NB4 (cell line): ENCODE results near the gene MC2R.

Experiments
- DNase-seq: peaks from one replicate; pipeline ENCODE4 v3.0.0; 2010; ENCODE audit warnings: low read depth
- H3K4me3 ChIP-seq: one replicate; pipeline ENCODE4 v1.5.1; 2011; ENCODE audit warnings: mild to moderate bottlenecking, low read depth, low read length, moderate library complexity
- MYC ChIP-seq: IDR thresholded peaks from 2 replicates; pipeline ENCODE4 v1.6.1; 2011; ENCODE audit warnings: low read depth, low read length
- POLR2A ChIP-seq: IDR thresholded peaks from 2 replicates; pipeline ENCODE4 v1.6.1; 2011; ENCODE audit warnings: mild to moderate bottlenecking; ENCODE audit not compliant: insufficient read length; ENCODE audit errors: extremely low read depth
- TF ChIP-seq, protein P1 (sequence below): IDR thresholded peaks from one replicate; pipeline ENCODE4 v1.5.1; 2012; ENCODE audit warnings: low read depth, low read length
- TF ChIP-seq, protein P2 (sequence below): IDR thresholded peaks from 2 replicates; pipeline ENCODE4 v1.6.1; 2011; ENCODE audit warnings: low read depth, low read length

The MC2R gene

GRCh38 chr18:13890761-13891361 is 24.5 kb downstream of the MC2R start:
- DNase-seq: no peak
- no peak overlapping the region for H3K4me3 ChIP-seq
- TF ChIP-seq MYC (no peak), POLR2A (no peak)
- TF ChIP-seq, protein P1, sequence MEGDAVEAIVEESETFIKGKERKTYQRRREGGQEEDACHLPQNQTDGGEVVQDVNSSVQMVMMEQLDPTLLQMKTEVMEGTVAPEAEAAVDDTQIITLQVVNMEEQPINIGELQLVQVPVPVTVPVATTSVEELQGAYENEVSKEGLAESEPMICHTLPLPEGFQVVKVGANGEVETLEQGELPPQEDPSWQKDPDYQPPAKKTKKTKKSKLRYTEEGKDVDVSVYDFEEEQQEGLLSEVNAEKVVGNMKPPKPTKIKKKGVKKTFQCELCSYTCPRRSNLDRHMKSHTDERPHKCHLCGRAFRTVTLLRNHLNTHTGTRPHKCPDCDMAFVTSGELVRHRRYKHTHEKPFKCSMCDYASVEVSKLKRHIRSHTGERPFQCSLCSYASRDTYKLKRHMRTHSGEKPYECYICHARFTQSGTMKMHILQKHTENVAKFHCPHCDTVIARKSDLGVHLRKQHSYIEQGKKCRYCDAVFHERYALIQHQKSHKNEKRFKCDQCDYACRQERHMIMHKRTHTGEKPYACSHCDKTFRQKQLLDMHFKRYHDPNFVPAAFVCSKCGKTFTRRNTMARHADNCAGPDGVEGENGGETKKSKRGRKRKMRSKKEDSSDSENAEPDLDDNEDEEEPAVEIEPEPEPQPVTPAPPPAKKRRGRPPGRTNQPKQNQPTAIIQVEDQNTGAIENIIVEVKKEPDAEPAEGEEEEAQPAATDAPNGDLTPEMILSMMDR: no peak
- TF ChIP-seq, protein P2, sequence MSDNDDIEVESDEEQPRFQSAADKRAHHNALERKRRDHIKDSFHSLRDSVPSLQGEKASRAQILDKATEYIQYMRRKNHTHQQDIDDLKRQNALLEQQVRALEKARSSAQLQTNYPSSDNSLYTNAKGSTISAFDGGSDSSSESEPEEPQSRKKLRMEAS: no peak

- DNase-seq: peak; percentile 3
- TF ChIP-seq POLR2A (no peak), MYC (no peak)
- TF ChIP-seq, protein P2: no peak
- TF ChIP-seq, protein P1: no peak
- no peak overlapping the region for H3K4me3 ChIP-seq
Observed at GRCh38 chr18:13889671-13890070, 25.7 kb downstream of the MC2R start.

GRCh38 chr18:13888191-13888716 is 27.1 kb downstream of the MC2R start:
- H3K4me3 ChIP-seq: no peak overlapping the region
- no peak for DNase-seq
- TF ChIP-seq POLR2A (no peak), MYC (no peak)
- TF ChIP-seq, protein P2: no peak
- TF ChIP-seq, protein P1: no peak

GRCh38 chr18:13885009-13885408 is 30.3 kb downstream of the MC2R start:
- no peak for DNase-seq
- TF ChIP-seq POLR2A (no peak), MYC (no peak)
- TF ChIP-seq, protein P1: no peak
- TF ChIP-seq, protein P2: no peak
- H3K4me3 ChIP-seq: no peak overlapping the region

DNA sequence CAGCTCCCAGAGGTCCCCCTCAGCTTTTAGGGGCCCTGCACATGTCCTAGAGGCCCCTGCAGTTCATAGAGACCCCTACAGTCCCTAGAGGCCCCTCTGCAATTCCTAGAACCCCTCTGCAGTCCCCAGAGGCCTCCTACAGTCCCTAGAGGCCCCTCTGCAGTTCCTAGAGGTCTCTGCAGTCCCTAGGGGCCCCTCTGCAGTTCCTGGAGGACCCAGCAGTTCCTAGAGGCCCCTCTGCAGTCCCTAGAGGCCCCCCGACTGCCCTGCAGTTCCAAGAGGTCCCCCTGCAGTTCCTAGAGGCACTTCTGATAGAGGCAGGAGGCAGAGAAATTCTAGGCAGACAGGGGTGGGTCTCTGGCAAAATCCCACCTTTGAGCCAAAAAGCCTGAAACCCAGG is 35.4 kb downstream of the MC2R start:
- TF ChIP-seq, protein P2: no peak
- TF ChIP-seq, protein P1: no peak
- TF ChIP-seq POLR2A: no peak
- no peak for TF ChIP-seq MYC
- DNase-seq: peak; percentile 14

More for the DNA sequence above, 35.4 kb downstream of the MC2R start:
- H3K4me3 ChIP-seq: no peak overlapping the region
